GM23338 (cell line): ENCODE data around the gene CAPZB. TPM values are rescaled to one million over a fixed set of nuclear protein-coding genes. Genes with fewer than 3 reads are reported as not detected.

Experiments
- ATAC-seq: fragments of 200-7000 bp; cut with Tn5 transposase; 3 replicates; pipeline ENCODE4 v1.9.1; 2020
- DNase-seq: peaks from one replicate; pipeline ENCODE4 v3.0.0-alpha.2; 2015; ENCODE audit warnings: low spot score
- H2AFZ ChIP-seq: fragments of 200-600 bp; sonication (generic); 2 replicates; pipeline ENCODE4 v1.8.0; 2016; ENCODE audit warnings: antibody characterized with exemption, mild to moderate bottlenecking, moderate library complexity
- H3F3A ChIP-seq: fragments of 200-600 bp; sonication (generic); replicated peaks from 2 replicates; pipeline ENCODE4 v1.8.0; 2017; ENCODE audit warnings: antibody characterized with exemption, mixed run types, low read depth
- H3K27ac ChIP-seq: fragments of 200-600 bp; sonication (generic); 2 replicates; pipeline ENCODE4 v1.6.1; 2016; ENCODE audit warnings: low read depth
- H3K27me3 ChIP-seq: fragments of 200-600 bp; sonication (generic); 2 replicates; pipeline ENCODE4 v1.8.0; 2016; ENCODE audit warnings: mild to moderate bottlenecking, mixed run types, moderate library complexity; ENCODE audit not compliant: insufficient read depth
- H3K36me3 ChIP-seq: fragments of 200-600 bp; sonication (generic); 2 replicates; pipeline ENCODE4 v1.8.0; 2016; ENCODE audit warnings: mild to moderate bottlenecking; ENCODE audit not compliant: insufficient read depth
- H3K4me1 ChIP-seq: fragments of 200-600 bp; sonication (generic); 2 replicates; pipeline ENCODE4 v1.8.0; 2016; ENCODE audit warnings: mild to moderate bottlenecking, moderate library complexity; ENCODE audit not compliant: insufficient read depth
- H3K4me2 ChIP-seq: fragments of 200-600 bp; sonication (generic); 2 replicates; pipeline ENCODE4 v1.7.1; 2017; ENCODE audit warnings: mixed run types
- H3K4me3 ChIP-seq: fragments of 200-600 bp; sonication (generic); 2 replicates; pipeline ENCODE4 v1.6.1; 2016; ENCODE audit warnings: mixed run types
- H3K79me2 ChIP-seq: fragments of 200-600 bp; sonication (generic); replicated peaks from 2 replicates; pipeline ENCODE4 v1.8.0; 2017; ENCODE audit warnings: mild to moderate bottlenecking; ENCODE audit not compliant: insufficient read depth
- H3K9me2 ChIP-seq: fragments of 200-600 bp; sonication (generic); 2 replicates; pipeline ENCODE4 v1.8.0; 2017; ENCODE audit not compliant: insufficient read depth
- H4K20me1 ChIP-seq: fragments of 200-600 bp; sonication (generic); replicated peaks from 2 replicates; pipeline ENCODE4 v1.8.0; 2017; ENCODE audit warnings: mild to moderate bottlenecking; ENCODE audit not compliant: insufficient read depth
- H3K27ac Mint-ChIP-seq: 2 replicates; pipeline ENCODE4 v1.8.0; 2020; ENCODE audit warnings: inconsistent platforms, mild to moderate bottlenecking, moderate library complexity, mixed read lengths
- H3K27me3 Mint-ChIP-seq: 3 replicates; pipeline ENCODE4 v1.8.0; 2022; ENCODE audit warnings: low read depth, mild to moderate bottlenecking, moderate library complexity, mixed read lengths, inconsistent platforms; ENCODE audit not compliant: insufficient read depth, poor library complexity
- H3K36me3 Mint-ChIP-seq: 3 replicates; pipeline ENCODE4 v1.8.0; 2021; ENCODE audit warnings: low read depth, mild to moderate bottlenecking, inconsistent platforms, moderate library complexity, mixed read lengths
- H3K4me1 Mint-ChIP-seq: 3 replicates; pipeline ENCODE4 v1.8.0; 2020; ENCODE audit warnings: mild to moderate bottlenecking, inconsistent platforms, mixed read lengths
- H3K4me3 Mint-ChIP-seq: 3 replicates; pipeline ENCODE4 v1.8.0; 2021; ENCODE audit warnings: moderate library complexity, mild to moderate bottlenecking, inconsistent platforms, mixed read lengths
- H3K9me3 Mint-ChIP-seq: 3 replicates; pipeline ENCODE4 v1.8.0; 2020; ENCODE audit warnings: moderate library complexity, mild to moderate bottlenecking, inconsistent platforms, mixed read lengths
- CREB1 ChIP-seq: fragments of 250-450 bp; sonication (Bioruptor Pico); IDR thresholded peaks from 2 replicates; pipeline ENCODE4 v1.5.0; 2020; ENCODE audit warnings: low read depth, mild to moderate bottlenecking, moderate library complexity
- EZH2 ChIP-seq: fragments of 200-600 bp; sonication (generic); IDR thresholded peaks from one replicate; pipeline ENCODE4 v1.8.0; 2017; ENCODE audit warnings: antibody characterized with exemption, mild to moderate bottlenecking, low read depth; ENCODE audit not compliant: unreplicated experiment
- JUNB ChIP-seq: IDR thresholded peaks from one replicate; pipeline ENCODE4 v1.6.1; 2016; ENCODE audit warnings: antibody characterized with exemption; ENCODE audit not compliant: unreplicated experiment
- NANOG ChIP-seq: IDR thresholded peaks from 2 replicates; pipeline ENCODE4 v1.6.1; 2016; ENCODE audit warnings: antibody characterized with exemption, borderline replicate concordance
- STAT1 ChIP-seq: IDR thresholded peaks from one replicate; pipeline ENCODE4 v1.6.1; 2016; ENCODE audit warnings: antibody characterized with exemption; ENCODE audit not compliant: unreplicated experiment
- ZNF331 ChIP-seq: fragments of 250-450 bp; sonication (Bioruptor Pico); IDR thresholded peaks from 2 replicates; pipeline ENCODE4 v1.5.0; 2020; ENCODE audit warnings: low read depth, mild to moderate bottlenecking, moderate library complexity
- polyA plus RNA-seq: library from polyadenylated mRNA; unstranded; fragments of >200 nt; fragmentation: Nextera tagmentation; extraction: Ambion mirVana; gene quantifications from 2 replicates; pipeline ENCODE4 v1.2.1, GENCODE V29; 2016
- total RNA-seq: library from RNA; depleted of rRNA; stranded (reverse); fragments of >200 nt; shearing (Covaris generic); gene quantifications from 2 replicates; pipeline ENCODE4 v1.2.3, GENCODE V29; 2014
- TF ChIP-seq, protein P1 (sequence below): fragments of 250-450 bp; sonication (Bioruptor Pico); IDR thresholded peaks from 2 replicates; pipeline ENCODE4 v1.5.0; 2020; ENCODE audit warnings: mild to moderate bottlenecking, moderate library complexity
- TF ChIP-seq, protein P2 (sequence below): IDR thresholded peaks from one replicate; pipeline ENCODE4 v1.6.1; 2018; ENCODE audit warnings: antibody characterized with exemption; ENCODE audit not compliant: unreplicated experiment

CAPZB gene
- total and polyA plus RNA-seq, 2 experiments from 2014 or later: 195 to 348 TPM

DNA sequence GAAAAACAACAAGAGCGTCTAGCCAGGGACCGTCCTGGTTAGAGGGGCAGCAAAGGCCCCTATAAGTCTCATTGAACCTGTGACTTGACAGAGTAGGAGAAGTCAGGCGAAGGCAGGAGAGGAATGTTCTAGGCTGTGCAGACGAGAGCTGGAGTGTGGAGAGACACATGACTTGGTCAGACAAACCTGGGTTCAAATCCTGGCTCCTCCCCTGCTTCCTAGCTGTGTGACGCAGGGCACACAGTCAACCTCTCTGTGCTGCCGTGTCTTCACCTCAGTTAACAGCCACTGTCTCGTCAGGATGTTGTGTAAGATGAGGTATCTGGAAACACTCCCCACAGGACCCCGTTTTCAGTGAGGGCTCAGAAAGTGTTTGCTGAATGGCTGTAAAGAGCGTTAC is 157.6 kb downstream of the CAPZB start (continued):
- TF ChIP-seq, protein P1, sequence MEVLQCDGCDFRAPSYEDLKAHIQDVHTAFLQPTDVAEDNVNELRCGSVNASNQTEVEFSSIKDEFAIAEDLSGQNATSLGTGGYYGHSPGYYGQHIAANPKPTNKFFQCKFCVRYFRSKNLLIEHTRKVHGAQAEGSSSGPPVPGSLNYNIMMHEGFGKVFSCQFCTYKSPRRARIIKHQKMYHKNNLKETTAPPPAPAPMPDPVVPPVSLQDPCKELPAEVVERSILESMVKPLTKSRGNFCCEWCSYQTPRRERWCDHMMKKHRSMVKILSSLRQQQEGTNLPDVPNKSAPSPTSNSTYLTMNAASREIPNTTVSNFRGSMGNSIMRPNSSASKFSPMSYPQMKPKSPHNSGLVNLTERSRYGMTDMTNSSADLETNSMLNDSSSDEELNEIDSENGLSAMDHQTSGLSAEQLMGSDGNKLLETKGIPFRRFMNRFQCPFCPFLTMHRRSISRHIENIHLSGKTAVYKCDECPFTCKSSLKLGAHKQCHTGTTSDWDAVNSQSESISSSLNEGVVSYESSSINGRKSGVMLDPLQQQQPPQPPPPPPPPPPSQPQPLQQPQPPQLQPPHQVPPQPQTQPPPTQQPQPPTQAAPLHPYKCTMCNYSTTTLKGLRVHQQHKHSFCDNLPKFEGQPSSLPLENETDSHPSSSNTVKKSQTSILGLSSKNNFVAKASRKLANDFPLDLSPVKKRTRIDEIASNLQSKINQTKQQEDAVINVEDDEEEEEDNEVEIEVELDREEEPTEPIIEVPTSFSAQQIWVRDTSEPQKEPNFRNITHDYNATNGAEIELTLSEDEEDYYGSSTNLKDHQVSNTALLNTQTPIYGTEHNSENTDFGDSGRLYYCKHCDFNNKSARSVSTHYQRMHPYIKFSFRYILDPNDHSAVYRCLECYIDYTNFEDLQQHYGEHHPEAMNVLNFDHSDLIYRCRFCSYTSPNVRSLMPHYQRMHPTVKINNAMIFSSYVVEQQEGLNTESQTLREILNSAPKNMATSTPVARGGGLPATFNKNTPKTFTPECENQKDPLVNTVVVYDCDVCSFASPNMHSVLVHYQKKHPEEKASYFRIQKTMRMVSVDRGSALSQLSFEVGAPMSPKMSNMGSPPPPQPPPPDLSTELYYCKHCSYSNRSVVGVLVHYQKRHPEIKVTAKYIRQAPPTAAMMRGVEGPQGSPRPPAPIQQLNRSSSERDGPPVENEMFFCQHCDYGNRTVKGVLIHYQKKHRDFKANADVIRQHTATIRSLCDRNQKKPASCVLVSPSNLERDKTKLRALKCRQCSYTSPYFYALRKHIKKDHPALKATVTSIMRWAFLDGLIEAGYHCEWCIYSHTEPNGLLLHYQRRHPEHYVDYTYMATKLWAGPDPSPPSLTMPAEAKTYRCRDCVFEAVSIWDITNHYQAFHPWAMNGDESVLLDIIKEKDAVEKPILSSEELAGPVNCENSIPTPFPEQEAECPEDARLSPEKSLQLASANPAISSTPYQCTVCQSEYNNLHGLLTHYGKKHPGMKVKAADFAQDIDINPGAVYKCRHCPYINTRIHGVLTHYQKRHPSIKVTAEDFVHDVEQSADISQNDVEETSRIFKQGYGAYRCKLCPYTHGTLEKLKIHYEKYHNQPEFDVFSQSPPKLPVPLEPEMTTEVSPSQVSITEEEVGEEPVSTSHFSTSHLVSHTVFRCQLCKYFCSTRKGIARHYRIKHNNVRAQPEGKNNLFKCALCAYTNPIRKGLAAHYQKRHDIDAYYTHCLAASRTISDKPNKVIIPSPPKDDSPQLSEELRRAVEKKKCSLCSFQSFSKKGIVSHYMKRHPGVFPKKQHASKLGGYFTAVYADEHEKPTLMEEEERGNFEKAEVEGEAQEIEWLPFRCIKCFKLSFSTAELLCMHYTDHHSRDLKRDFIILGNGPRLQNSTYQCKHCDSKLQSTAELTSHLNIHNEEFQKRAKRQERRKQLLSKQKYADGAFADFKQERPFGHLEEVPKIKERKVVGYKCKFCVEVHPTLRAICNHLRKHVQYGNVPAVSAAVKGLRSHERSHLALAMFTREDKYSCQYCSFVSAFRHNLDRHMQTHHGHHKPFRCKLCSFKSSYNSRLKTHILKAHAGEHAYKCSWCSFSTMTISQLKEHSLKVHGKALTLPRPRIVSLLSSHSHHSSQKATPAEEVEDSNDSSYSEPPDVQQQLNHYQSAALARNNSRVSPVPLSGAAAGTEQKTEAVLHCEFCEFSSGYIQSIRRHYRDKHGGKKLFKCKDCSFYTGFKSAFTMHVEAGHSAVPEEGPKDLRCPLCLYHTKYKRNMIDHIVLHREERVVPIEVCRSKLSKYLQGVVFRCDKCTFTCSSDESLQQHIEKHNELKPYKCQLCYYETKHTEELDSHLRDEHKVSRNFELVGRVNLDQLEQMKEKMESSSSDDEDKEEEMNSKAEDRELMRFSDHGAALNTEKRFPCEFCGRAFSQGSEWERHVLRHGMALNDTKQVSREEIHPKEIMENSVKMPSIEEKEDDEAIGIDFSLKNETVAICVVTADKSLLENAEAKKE (CRISPR knock-in tag): no peak
- TF ChIP-seq JUNB (no peak), EZH2 (no peak)

DNA sequence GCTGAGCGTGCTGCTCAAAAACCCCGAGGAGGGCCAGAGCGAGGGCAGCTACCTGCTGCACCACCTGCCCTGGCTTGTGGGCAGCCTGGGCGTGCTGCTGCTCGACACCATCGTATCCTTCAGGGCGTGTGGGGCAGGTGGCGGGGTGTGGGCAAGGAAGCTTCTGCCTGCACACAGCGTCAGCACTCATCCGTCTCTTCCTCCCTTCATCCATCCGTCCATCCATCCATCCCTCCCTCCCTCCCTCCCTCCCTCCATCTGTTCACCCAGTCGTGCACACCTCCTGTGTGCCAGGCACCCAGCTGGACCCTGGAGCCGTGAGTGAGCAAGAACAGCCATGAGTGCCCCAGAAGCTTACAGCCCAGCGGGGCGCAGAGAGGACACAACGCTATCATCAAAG is 158.0 kb downstream of the CAPZB start:
- Histone ChIP-seq H3K27ac (no peak overlapping the region), H3K27me3 (no peaks in the 10 kb centered on the region), H3K4me3 (no peak overlapping the region), H3K79me2 (no peaks in the 10 kb centered on the region), H3K36me3 (no peaks in the 10 kb centered on the region), H3K9me2 (no peaks in the 10 kb centered on the region), H3F3A (no peaks in the 10 kb centered on the region), H2AFZ (no peak overlapping the region), H3K4me2 (no peak overlapping the region), H3K4me1 (no peaks in the 10 kb centered on the region), H4K20me1 (no peaks in the 10 kb centered on the region; the same call in 1 of the 2 replicates)
- peaks cover 10% of the 10 kb centered on the region for H3K36me3 Mint-ChIP-seq
- H3K27me3 Mint-ChIP-seq: peaks cover 8% of the 10 kb centered on the region
- no peaks in the 10 kb centered on the region for H3K9me3 Mint-ChIP-seq
- no peak for DNase-seq
- no peak for ATAC-seq
- no peak overlapping the region for H3K4me3 Mint-ChIP-seq
- H3K27ac Mint-ChIP-seq: no peak overlapping the region
- no peaks in the 10 kb centered on the region for H3K4me1 Mint-ChIP-seq
- TF ChIP-seq NANOG (no peak), ZNF331 (CRISPR knock-in tag) (no peak), STAT1 (no peak), CREB1 (CRISPR knock-in tag) (no peak), EZH2 (no peak)
- TF ChIP-seq, protein P2, sequence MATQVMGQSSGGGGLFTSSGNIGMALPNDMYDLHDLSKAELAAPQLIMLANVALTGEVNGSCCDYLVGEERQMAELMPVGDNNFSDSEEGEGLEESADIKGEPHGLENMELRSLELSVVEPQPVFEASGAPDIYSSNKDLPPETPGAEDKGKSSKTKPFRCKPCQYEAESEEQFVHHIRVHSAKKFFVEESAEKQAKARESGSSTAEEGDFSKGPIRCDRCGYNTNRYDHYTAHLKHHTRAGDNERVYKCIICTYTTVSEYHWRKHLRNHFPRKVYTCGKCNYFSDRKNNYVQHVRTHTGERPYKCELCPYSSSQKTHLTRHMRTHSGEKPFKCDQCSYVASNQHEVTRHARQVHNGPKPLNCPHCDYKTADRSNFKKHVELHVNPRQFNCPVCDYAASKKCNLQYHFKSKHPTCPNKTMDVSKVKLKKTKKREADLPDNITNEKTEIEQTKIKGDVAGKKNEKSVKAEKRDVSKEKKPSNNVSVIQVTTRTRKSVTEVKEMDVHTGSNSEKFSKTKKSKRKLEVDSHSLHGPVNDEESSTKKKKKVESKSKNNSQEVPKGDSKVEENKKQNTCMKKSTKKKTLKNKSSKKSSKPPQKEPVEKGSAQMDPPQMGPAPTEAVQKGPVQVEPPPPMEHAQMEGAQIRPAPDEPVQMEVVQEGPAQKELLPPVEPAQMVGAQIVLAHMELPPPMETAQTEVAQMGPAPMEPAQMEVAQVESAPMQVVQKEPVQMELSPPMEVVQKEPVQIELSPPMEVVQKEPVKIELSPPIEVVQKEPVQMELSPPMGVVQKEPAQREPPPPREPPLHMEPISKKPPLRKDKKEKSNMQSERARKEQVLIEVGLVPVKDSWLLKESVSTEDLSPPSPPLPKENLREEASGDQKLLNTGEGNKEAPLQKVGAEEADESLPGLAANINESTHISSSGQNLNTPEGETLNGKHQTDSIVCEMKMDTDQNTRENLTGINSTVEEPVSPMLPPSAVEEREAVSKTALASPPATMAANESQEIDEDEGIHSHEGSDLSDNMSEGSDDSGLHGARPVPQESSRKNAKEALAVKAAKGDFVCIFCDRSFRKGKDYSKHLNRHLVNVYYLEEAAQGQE: no peak
